Uterus (tissue), 2 donors: Measurements from ENCODE around the gene CPZ.

Experiments used
- CTCF ChIP-seq, 4 experiments: fragments of 200-600 bp in 2 of 4; fragments of 450-650 bp in 2 of 4; sonication (generic) in 2 of 4; IDR thresholded peaks; one replicate each; pipeline ENCODE4 v1.5.1; 2016 to 2019; ENCODE audit warnings: antibody characterized with exemption in 4 of 4, mild to moderate bottlenecking in 2 of 4, moderate library complexity in 1 of 4
- POLR2A ChIP-seq, 2 donors: fragments of 450-650 bp; IDR thresholded peaks; one replicate each; pipeline ENCODE4 v1.6.1; 2016; ENCODE audit warnings: antibody characterized with exemption in 2 of 2, mild to moderate bottlenecking in 1 of 2, moderate library complexity in 1 of 2

GRCh38 chr4:8586671-8587468, 5.7 kb upstream of the CPZ start:
- TF ChIP-seq CTCF (IDR thresholded peaks at IDR 0.05) (no peak), POLR2A (IDR thresholded peaks at IDR 0.05) (no peak)
